K562 (cell line): ENCODE data around the gene TYMP. TPM values are rescaled to one million over a fixed set of nuclear protein-coding genes. Genes with fewer than 3 reads are reported as not detected.

ENCODE experiments used
- GATAD2A ChIP-seq: fragments of 450-650 bp; IDR thresholded peaks from 2 replicates; pipeline ENCODE4 v1.6.1; 2017
- SRSF7 ChIP-seq: fragments of 200-400 bp; formaldehyde crosslinking; optimal IDR thresholded peaks from 2 replicates; pipeline ENCODE3; 2017; ENCODE audit warnings: mild to moderate bottlenecking, low read depth, low read length
- TCF3 ChIP-seq: sonication (generic); formaldehyde crosslinking; IDR thresholded peaks from 2 replicates; pipeline ENCODE4 v1.4.0; 2020; ENCODE audit warnings: mild to moderate bottlenecking, missing genetic modification reagents
- TCF7 ChIP-seq: sonication (generic); IDR thresholded peaks from 2 replicates; pipeline ENCODE4 v1.6.1; 2016; ENCODE audit warnings: antibody characterized with exemption, borderline replicate concordance
- XRCC5 ChIP-seq: fragments of 200-400 bp; formaldehyde crosslinking; IDR thresholded peaks from 2 replicates; pipeline ENCODE4 v1.6.1; 2017; ENCODE audit warnings: low read depth, mild to moderate bottlenecking, low read length
- polyA plus RNA-seq, 8 experiments: library from polyadenylated mRNA; depleted of rRNA in 4 of 8; stranded (reverse) in 5 of 8; unstranded in 3 of 8; fragments of >200 nt; fragmentation: Nextera tagmentation in 2 of 8; fragmentation: Illumina TruSeq in 1 of 8; extraction: Ambion mirVana in 2 of 8; extraction: Trizol in 1 of 8; gene quantifications; 2 replicates each; pipeline versions ENCODE4 v1.2.1 to v1.2.3, GENCODE V29; 2011 to 2014; ENCODE audit warnings: inconsistent platforms in 1 of 8, missing spikeins in 1 of 8
- total RNA-seq, 7 experiments: library from RNA; depleted of rRNA in 6 of 7; stranded (reverse); fragments of >200 nt in 6 of 7; fragmentation: Illumina TruSeq in 2 of 7; extraction: Trizol in 2 of 7; gene quantifications; 2 replicates each; pipeline versions ENCODE4 v1.2.1 to v1.2.3, GENCODE V29; 2011 to 2021; ENCODE audit warnings: low replicate concordance in 1 of 7
- TF ChIP-seq, protein P1 (sequence below), 2 experiments: fragments of 450-650 bp; IDR thresholded peaks; 2 replicates each; pipeline ENCODE4 v1.6.1; 2016; ENCODE audit warnings: mild to moderate bottlenecking in 2 of 2, borderline replicate concordance in 1 of 2, low read depth in 1 of 2, moderate library complexity in 1 of 2
- TF ChIP-seq, protein P2 (sequence below): fragments of 450-650 bp; formaldehyde crosslinking; IDR thresholded peaks from 2 replicates; pipeline ENCODE4 v1.4.0; 2020; ENCODE audit warnings: mild to moderate bottlenecking
- TF ChIP-seq, protein P3 (sequence below): fragments of 450-650 bp; formaldehyde crosslinking; IDR thresholded peaks from 2 replicates; pipeline ENCODE4 v1.4.0; 2020; ENCODE audit warnings: mild to moderate bottlenecking, moderate library complexity
- TF ChIP-seq, protein P4 (sequence below): fragments of 450-650 bp; formaldehyde crosslinking; IDR thresholded peaks from 2 replicates; pipeline ENCODE4 v1.4.0; 2022; ENCODE audit warnings: mild to moderate bottlenecking, moderate library complexity
- TF ChIP-seq, protein P5 (sequence below), 3 experiments: IDR thresholded peaks in 2 of 3; conservative IDR thresholded peaks in 1 of 3; 2 replicates each; pipeline ENCODE4 v1.5.1; 2011 to 2012; ENCODE audit warnings: low read length in 3 of 3, mild to moderate bottlenecking in 3 of 3, control low read depth in 2 of 3, improper control_type of control experiment in 1 of 3, inconsistent platforms in 1 of 3, low read depth in 1 of 3, mixed read lengths in 1 of 3, moderate library complexity in 1 of 3; ENCODE audit not compliant: insufficient read depth in 2 of 3

Gene TYMP
- total and polyA plus RNA-seq, 9 of the 15 experiments (the other 6 are each of a cell fraction or from before 2014, with no cell fraction given) = 0.03 to 4.0 (median 2.4) TPM; not detected in 4

DNA sequence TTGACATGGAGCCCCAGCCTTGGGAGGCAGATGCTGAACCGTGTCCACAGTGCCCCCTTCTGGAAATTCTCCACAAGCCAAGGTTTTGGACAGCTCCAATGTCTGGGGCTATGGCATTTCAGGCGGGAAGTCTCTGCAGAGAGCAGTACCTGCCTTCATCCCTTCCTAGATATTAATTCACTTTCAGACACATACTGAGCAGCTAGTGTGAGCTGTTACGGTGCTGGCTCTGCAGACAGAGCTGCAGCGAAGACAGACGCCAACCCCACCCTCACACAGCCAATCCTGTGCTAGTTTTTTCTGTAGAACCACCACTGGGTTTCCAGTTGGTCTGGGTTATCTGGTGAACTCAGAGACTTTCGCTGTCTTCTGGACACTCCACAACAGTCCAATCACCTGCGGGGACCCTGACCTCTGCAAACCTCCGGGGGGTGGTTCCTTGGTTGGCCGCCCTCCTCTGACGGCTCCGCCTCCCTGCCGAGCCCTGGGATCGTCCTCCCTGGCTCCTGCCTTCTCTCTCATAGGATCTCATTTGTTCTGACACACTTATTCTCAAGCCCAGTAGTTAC, 31.4 kb downstream of the TYMP start (continued):
- TF ChIP-seq, protein P1, sequence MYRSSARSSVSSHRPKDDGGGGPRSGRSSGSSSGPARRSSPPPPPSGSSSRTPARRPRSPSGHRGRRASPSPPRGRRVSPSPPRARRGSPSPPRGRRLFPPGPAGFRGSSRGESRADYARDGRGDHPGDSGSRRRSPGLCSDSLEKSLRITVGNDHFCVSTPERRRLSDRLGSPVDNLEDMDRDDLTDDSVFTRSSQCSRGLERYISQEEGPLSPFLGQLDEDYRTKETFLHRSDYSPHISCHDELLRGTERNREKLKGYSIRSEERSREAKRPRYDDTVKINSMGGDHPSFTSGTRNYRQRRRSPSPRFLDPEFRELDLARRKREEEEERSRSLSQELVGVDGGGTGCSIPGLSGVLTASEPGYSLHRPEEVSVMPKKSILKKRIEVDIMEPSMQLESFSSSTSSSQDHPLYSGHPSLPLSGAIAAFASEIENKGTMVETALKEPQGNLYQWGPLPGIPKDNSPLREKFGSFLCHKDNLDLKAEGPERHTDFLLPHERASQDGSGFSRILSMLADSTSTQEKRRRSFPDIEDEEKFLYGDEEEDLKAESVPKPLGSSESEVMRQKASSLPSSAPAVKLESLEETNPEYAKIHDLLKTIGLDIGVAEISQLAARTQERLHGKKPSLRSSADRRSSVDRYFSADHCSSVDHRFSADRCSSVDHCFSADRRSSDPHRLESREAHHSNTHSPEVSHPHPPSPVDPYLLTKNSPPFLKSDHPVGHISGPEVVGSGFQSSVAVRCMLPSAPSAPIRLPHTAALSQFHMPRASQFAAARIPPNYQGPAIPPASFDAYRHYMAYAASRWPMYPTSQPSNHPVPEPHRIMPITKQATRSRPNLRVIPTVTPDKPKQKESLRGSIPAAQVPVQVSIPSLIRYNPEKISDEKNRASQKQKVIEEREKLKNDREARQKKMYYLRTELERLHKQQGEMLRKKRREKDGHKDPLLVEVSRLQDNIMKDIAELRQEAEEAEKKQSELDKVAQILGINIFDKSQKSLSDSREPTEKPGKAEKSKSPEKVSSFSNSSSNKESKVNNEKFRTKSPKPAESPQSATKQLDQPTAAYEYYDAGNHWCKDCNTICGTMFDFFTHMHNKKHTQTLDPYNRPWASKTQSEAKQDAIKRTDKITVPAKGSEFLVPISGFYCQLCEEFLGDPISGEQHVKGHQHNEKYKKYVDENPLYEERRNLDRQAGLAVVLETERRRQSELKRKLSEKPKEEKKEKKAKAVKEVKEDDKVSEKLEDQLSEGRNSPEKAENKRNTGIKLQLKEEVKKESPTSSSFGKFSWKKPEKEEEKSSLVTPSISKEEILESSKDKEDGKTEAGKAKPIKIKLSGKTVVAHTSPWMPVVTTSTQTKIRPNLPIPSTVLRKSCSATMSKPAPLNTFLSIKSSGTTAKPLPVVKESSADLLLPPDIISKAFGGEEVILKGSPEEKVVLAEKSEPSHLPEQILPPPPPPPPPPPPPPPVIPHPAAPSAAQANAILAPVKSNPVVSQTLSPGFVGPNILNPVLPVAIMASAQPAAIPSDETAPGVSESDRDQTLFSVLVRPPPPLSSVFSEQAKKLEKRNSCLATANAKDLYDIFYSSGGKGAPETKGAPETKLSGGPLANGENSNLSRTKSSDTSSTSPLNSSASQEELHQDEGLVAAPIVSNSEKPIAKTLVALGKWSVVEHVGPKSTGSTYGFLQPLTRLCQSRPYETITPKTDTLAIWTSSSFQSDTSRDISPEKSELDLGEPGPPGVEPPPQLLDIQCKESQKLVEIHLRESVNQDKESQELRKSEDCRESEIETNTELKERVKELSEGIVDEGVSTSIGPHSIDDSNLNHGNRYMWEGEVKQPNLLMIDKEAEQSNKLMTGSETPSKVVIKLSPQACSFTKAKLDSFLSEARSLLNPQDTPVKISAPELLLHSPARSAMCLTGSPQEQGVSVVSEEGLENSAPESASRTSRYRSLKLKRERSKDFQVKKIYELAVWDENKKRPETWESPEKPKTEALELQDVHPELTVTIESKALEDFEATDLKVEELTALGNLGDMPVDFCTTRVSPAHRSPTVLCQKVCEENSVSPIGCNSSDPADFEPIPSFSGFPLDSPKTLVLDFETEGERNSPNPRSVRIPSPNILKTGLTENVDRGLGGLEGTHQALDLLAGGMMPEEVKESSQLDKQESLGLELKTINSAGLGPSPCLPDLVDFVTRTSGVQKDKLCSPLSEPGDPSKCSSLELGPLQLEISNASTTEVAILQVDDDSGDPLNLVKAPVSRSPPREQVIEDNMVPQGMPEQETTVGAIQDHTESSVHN (IDR thresholded peaks at IDR 0.05; ENCODE audit: borderline replicate concordance in 1 of 2, low read depth in 1 of 2) = no peak
- TF ChIP-seq TCF3 (CRISPR knock-in tag) = peak; percentile 23; the same call in 1 of the 2 replicates
- 0 out of 2 replicates have a peak, but pooled peaks have one; percentile 38 for TF ChIP-seq XRCC5
- TF ChIP-seq GATAD2A = no peak
- TF ChIP-seq, protein P2, sequence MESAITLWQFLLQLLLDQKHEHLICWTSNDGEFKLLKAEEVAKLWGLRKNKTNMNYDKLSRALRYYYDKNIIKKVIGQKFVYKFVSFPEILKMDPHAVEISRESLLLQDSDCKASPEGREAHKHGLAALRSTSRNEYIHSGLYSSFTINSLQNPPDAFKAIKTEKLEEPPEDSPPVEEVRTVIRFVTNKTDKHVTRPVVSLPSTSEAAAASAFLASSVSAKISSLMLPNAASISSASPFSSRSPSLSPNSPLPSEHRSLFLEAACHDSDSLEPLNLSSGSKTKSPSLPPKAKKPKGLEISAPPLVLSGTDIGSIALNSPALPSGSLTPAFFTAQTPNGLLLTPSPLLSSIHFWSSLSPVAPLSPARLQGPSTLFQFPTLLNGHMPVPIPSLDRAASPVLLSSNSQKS (CRISPR knock-in tag) = no peak
- TF ChIP-seq, protein P3, sequence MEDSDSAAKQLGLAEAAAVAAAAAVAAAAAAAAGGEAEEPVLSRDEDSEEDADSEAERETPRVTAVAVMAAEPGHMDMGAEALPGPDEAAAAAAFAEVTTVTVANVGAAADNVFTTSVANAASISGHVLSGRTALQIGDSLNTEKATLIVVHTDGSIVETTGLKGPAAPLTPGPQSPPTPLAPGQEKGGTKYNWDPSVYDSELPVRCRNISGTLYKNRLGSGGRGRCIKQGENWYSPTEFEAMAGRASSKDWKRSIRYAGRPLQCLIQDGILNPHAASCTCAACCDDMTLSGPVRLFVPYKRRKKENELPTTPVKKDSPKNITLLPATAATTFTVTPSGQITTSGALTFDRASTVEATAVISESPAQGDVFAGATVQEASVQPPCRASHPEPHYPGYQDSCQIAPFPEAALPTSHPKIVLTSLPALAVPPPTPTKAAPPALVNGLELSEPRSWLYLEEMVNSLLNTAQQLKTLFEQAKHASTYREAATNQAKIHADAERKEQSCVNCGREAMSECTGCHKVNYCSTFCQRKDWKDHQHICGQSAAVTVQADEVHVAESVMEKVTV = 0 out of 2 replicates have a peak, but pooled peaks have one; percentile 39
- TF ChIP-seq TCF7 = no peak
- TF ChIP-seq, protein P4, sequence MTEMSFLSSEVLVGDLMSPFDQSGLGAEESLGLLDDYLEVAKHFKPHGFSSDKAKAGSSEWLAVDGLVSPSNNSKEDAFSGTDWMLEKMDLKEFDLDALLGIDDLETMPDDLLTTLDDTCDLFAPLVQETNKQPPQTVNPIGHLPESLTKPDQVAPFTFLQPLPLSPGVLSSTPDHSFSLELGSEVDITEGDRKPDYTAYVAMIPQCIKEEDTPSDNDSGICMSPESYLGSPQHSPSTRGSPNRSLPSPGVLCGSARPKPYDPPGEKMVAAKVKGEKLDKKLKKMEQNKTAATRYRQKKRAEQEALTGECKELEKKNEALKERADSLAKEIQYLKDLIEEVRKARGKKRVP = no peak
- no peak for TF ChIP-seq SRSF7
- TF ChIP-seq, protein P5, sequence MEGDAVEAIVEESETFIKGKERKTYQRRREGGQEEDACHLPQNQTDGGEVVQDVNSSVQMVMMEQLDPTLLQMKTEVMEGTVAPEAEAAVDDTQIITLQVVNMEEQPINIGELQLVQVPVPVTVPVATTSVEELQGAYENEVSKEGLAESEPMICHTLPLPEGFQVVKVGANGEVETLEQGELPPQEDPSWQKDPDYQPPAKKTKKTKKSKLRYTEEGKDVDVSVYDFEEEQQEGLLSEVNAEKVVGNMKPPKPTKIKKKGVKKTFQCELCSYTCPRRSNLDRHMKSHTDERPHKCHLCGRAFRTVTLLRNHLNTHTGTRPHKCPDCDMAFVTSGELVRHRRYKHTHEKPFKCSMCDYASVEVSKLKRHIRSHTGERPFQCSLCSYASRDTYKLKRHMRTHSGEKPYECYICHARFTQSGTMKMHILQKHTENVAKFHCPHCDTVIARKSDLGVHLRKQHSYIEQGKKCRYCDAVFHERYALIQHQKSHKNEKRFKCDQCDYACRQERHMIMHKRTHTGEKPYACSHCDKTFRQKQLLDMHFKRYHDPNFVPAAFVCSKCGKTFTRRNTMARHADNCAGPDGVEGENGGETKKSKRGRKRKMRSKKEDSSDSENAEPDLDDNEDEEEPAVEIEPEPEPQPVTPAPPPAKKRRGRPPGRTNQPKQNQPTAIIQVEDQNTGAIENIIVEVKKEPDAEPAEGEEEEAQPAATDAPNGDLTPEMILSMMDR (IDR thresholded peaks at IDR 0.05 in 2 of 3, conservative IDR thresholded peaks at IDR 0.05 in 1 of 3; ENCODE audit: insufficient read depth in 2 of 3, low read depth in 1 of 3, low read length in 3 of 3) = peak; percentile 78 to 85 (median 82)
